GM19438 (cell line): Measurements from ENCODE around the gene PAK5.

Experiments used
- ATAC-seq: cut with Tn5 transposase; IDR thresholded peaks from one replicate; pipeline ENCODE4 v1.9.1; 2021; ENCODE audit warnings: low read depth; ENCODE audit not compliant: unreplicated experiment

PAK5 gene

GRCh38 chr20:9838378-9839295, at the start of gene PAK5:
TSS of gene PAK5 (minus strand) at chr20:9839076. CDS start at chr20:9644328, 194,748 bp downstream.
- no peak for ATAC-seq

- ATAC-seq = no peak
Measured at GRCh38 chr20:9887706-9888105, 48.8 kb upstream of the PAK5 start.

GRCh38 chr20:9886227-9886626, 47.4 kb upstream of the PAK5 start:
- no peak for ATAC-seq

GRCh38 chr20:9884666-9885065, 45.8 kb upstream of the PAK5 start:
- ATAC-seq = no peak

DNA sequence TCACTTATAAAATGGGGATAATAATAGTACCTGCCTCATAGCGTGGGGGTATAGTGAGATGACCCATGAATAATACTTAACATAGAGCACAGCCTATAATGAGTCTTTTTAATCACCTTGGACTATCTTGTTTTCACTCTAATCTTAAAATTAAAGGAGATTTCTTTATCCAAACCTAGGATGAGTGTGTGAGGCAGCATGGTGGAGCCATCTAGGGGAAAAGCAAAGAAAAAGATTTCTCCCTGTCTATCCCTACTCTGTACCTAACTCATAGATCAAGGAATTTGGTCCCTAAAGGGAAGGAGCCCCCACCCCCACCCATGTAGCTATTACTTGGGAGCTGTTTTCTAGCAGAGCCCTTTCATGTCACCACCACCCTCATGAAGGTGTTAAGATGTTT, 45.2 kb upstream of the PAK5 start:
- no peak for ATAC-seq

GRCh38 chr20:9877932-9878495, 39.1 kb upstream of the PAK5 start:
- ATAC-seq = no peak

- no peak for ATAC-seq
Measured at GRCh38 chr20:9867196-9867980, 28.5 kb upstream of the PAK5 start.

DNA sequence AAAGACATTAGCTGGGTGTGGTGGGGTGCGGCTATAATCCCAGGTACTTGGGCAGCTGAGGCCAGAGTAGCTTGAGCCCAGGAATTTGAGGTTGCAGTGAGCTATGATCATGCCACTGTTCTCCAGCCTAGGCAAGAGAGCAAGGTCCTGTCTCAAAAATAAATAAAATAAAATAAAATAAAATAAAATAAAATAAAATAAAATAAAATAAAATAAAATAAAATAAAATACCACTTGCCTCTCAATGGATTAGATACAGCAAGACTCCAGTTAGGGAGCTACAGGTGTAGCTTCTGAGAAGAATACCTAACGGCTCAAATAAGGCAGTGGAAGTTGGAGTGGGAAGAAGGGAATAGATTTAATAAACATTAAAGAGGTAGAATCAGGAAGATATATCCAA, 13.7 kb upstream of the PAK5 start:
- no peak for ATAC-seq

DNA sequence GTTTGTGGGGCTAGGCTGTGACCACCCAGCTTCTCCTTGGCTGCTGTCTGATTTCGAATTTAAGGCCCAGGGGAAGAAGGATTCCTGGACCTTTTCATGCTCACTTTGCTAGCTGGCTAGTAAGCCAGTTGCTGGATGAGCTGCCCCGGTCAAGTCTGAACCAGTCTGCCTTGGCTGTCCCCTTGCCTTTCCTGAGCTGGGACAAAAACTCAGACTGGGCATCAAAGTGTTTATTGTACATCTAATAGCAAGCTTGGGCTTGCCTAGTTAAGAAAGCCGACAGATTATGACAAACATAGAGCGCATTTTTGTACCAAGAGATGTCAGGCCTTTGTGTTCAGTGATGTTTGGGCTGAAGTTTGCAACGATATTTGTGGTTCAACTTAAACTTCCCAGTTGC, 750 bp upstream of the PAK5 start:
- ATAC-seq = no peak

GRCh38 chr20:9838035-9838377, 870 bp downstream of the PAK5 start:
- no peak for ATAC-seq

DNA sequence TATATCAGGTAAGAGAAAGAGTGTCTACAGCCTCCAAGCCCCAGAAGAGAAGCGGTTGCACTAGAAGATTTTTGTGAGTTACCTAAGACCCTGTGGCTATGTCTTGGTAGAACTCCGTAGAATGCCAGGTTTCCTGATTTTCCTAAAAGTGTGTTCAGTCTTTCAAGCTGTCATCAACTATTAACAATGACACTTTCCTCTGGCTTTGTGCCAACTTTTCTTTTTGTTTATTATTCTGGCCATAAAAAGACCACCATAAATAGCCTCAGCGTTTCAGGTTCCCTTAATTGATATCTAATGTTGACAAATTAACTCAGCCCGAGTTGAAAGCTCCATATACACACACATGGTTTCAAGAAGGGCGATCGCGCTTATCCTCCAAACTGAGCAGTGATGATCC, 1.2 kb downstream of the PAK5 start:
- ATAC-seq = no peak

DNA sequence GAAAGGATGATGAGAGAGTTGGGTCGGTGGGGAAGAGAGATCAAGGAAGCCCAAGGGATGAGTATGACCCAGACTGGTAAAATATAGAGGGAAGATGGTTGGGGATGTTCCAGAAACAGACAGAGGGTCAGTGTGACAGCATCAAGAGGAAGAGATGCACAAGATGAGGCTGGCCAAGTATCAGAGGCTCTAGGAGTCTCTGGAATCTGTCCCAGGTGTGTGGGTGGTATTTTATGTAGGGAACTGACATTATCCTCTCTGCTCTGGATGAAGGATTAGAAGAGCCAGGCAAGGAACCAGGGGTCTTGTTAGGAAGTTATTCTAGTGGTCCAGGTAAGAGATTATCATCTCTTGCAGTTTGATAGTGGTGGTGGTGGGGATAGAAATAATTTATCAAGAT, 3.6 kb downstream of the PAK5 start:
- no peak for ATAC-seq

GRCh38 chr20:9831032-9831431, 7.8 kb downstream of the PAK5 start:
- ATAC-seq = no peak

DNA sequence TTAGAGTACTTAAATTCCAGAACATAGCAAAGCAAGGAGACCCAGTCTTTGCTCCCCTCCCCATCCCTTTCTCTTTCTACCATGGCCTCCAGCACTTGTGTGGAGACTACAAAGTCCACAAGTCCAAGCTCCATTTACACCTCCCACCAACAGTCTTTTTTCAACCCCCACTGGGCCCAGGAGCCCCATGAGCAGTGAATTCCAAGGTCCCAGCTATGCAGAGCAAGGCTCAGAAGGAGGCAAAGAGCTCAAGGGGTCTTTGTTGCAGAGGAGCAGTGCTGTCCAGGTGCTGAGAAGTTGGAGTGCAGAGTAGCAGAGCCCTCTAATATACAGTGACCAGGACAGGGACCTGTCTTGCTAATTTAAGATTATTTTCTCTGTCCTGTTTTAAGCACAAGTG, 9.0 kb downstream of the PAK5 start:
- ATAC-seq = no peak

- ATAC-seq = no peak
Measured at GRCh38 chr20:9817654-9818053, 21.2 kb downstream of the PAK5 start.

GRCh38 chr20:9815632-9816031, 23.2 kb downstream of the PAK5 start:
- no peak for ATAC-seq

DNA sequence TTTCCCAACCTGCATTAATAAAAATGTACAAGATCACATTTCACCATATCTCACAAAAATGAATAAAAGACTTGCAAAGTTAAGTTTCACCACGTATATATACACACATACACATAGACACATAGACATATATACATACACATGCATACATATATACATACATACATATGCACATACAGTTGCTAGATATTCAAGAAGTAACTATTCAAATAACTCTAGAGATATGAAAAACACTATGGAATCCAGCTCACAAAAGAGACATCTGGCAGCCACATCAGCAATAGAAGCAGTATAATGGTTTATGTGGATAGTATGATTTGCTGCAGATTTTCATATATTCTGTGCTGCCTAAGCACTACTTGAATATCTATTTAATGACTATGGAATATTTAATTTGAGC, 28.1 kb downstream of the PAK5 start:
- ATAC-seq = no peak

- ATAC-seq = no peak
Measured at GRCh38 chr20:9809271-9809670, 29.6 kb downstream of the PAK5 start.

DNA sequence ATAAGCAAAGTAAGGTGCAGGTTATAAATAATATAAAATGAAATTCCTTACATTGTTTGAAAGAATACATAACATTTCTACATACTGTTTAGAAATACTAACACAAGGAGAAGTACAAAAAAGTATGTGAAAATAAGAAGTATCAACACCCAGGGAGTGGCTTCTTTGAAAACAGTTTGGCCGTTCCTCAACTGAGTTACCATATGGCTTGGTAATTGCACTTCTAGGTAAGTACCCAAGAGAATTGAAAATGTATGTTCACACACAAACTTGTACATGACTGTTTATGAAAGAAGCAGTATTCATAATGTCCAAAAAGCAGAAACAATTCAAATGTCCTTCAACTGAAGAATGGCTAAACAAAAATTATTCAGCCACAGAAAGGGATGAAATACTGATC, 30.7 kb downstream of the PAK5 start:
- no peak for ATAC-seq

- no peak for ATAC-seq
Measured at GRCh38 chr20:9807136-9807535, 31.7 kb downstream of the PAK5 start.

GRCh38 chr20:9800421-9800820, 38.5 kb downstream of the PAK5 start:
- ATAC-seq = no peak

- no peak for ATAC-seq
Measured at GRCh38 chr20:9794831-9795230, 44.0 kb downstream of the PAK5 start.
